ENCODE results near the gene FCRL6. TPM values are rescaled to one million over a fixed set of nuclear protein-coding genes. Genes with fewer than 3 reads are reported as not detected.

The FCRL6 gene
- total RNA-seq, 4 donors from 2014 or later: 0.17 to 0.80 (median 0.42) TPM; not detected in 1

DNA sequence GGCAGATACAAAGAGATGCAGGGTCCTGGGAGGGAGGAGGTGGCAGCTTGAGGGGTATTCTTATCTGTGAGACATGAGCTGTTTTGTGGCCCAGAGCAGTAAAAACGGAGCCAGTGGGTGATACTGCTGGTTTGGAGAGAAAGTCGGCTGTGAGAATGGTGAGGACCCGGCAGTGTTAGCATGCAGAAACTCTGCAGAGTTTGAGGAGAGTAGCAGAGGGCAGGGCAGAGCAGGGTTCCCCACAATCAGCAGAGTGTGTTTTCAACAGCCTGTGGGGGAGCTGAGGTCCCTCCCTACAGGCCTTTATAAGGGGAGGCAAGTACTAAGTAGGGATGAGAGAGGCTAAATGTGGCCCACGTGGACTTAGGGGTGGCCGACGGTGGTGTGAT, 24.9 kb downstream of the FCRL6 start:
- no peak for DNase-seq (ENCODE audit: low spot score in 2 of 2)
- WGBS, 2 donors: 86 to 87% methylated on average over 6 of the region's 6 CpGs
- intact Hi-C loops (cut with DNase I; ENCODE audit: low total_unique reads): no loop called here
- TF ChIP-seq POLR2A (IDR thresholded peaks at IDR 0.05): no peak
- TF ChIP-seq CTCF (IDR thresholded peaks at IDR 0.05): no peak
- no peak overlapping the region for H3K4me3 ChIP-seq (ENCODE audit: low read depth, poor library complexity, severe bottlenecking)

DNA sequence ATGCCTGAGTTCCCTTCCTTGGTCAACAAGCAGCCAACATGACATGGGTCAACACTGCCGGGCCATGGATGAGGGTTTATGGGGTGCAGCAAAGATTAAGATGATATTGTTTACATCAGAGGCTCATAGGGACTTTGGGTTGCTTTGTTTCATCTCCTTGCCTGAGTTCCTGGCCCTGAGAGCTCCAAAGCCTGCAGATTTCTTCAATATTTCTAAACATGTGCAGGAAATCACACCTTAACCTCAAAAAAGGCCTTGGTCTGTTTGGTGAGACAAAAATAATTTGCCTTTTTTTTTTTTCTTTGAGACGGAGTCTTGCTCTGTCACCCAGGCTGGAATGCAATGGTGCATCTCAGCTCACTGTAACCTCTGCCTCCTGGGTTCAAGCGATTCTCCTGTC, 25.4 kb downstream of the FCRL6 start:
- DNase-seq (ENCODE audit: low spot score in 2 of 2): no peak
- intact Hi-C loops (cut with DNase I; ENCODE audit: low total_unique reads): no loop called here
- WGBS, 2 donors: 87 to 92% methylated on average over 3 of the region's 3 CpGs
- TF ChIP-seq CTCF (IDR thresholded peaks at IDR 0.05) (no peak), POLR2A (IDR thresholded peaks at IDR 0.05) (no peak)
- H3K4me3 ChIP-seq (ENCODE audit: low read depth, poor library complexity, severe bottlenecking): no peak overlapping the region

GRCh38 chr1:159828176-159828575, 26.0 kb downstream of the FCRL6 start:
- H3K4me3 ChIP-seq (ENCODE audit: low read depth, poor library complexity, severe bottlenecking): no peak overlapping the region
- 43 to 86% methylated on average over 3 of the region's 3 CpGs for WGBS, 2 donors
- TF ChIP-seq CTCF (IDR thresholded peaks at IDR 0.05) (no peak), POLR2A (IDR thresholded peaks at IDR 0.05) (no peak)
- intact Hi-C loops (cut with DNase I; ENCODE audit: low total_unique reads): no loop called here
- DNase-seq (ENCODE audit: low spot score in 2 of 2): no peak

- no peak overlapping the region for H3K4me3 ChIP-seq (ENCODE audit: low read depth, poor library complexity, severe bottlenecking)
- WGBS, 2 donors: 87% methylated on average over 11 of the region's 11 CpGs
- intact Hi-C loops (cut with DNase I; ENCODE audit: low total_unique reads): no loop called here
- TF ChIP-seq POLR2A (IDR thresholded peaks at IDR 0.05): no peak
- no peak for DNase-seq (ENCODE audit: low spot score in 2 of 2)
These were observed 26.6 kb downstream of the FCRL6 start for GRCh38 chr1:159828581-159829272.

DNA sequence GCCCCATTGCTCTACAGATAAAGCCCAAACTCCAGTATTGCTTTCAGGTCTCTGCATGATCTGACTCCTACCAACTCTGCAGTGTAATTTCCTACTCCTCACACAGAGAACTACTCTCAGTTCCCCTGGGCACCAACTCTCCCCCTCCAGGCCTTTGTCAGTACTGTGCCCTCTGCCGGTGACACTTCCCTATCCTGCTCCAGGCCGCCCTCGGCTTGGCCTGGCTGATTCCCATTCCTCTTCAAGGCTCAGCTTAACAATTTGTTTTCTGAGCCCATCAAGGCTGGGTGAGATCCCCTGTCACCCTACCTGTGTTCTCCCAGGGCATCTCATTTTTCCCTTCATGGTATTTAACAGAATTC, 27.1 kb downstream of the FCRL6 start:
- 38 to 39% methylated on average over 3 of the region's 3 CpGs for WGBS, 2 donors
- TF ChIP-seq POLR2A (IDR thresholded peaks at IDR 0.05) (no peak), CTCF (IDR thresholded peaks at IDR 0.05) (no peak)
- H3K4me3 ChIP-seq (ENCODE audit: low read depth, poor library complexity, severe bottlenecking): no peak overlapping the region
- DNase-seq (ENCODE audit: low spot score in 2 of 2): no peak
- intact Hi-C loops (cut with DNase I; ENCODE audit: low total_unique reads): no loop called here

GRCh38 chr1:159829822-159830465, 27.8 kb downstream of the FCRL6 start:
- no peak overlapping the region for H3K4me3 ChIP-seq (ENCODE audit: low read depth, poor library complexity, severe bottlenecking)
- no peak for TF ChIP-seq POLR2A (IDR thresholded peaks at IDR 0.05)
- no peak for TF ChIP-seq CTCF (IDR thresholded peaks at IDR 0.05)
- intact Hi-C loops (cut with DNase I; ENCODE audit: low total_unique reads): no loop called here
- WGBS, 2 donors: 73 to 83% methylated on average over 18 of the region's 18 CpGs
- no peak for DNase-seq (ENCODE audit: low spot score in 2 of 2)
